Left ventricle myocardium inferior (tissue), 1 donor: ENCODE data around the gene RBM8A. TPM values are rescaled to one million over a fixed set of nuclear protein-coding genes. Genes with fewer than 3 reads are reported as not detected.

ENCODE experiments used
- DNase-seq: peaks from one replicate; pipeline ENCODE4 v3.0.0-alpha.2; 2020
- H3K27ac ChIP-seq: fragments of 200-600 bp; replicated peaks from 2 replicates; pipeline ENCODE4 v1.8.0; 2021
- H3K27me3 ChIP-seq: fragments of 200-600 bp; 2 replicates; pipeline ENCODE4 v1.8.0; 2021; ENCODE audit warnings: low read depth
- H3K36me3 ChIP-seq: fragments of 200-600 bp; 2 replicates; pipeline ENCODE4 v1.8.0; 2021
- H3K4me1 ChIP-seq: fragments of 200-600 bp; 2 replicates; pipeline ENCODE4 v1.8.0; 2021
- H3K4me3 ChIP-seq: fragments of 200-600 bp; 2 replicates; pipeline ENCODE4 v1.8.0; 2021; ENCODE audit warnings: mild to moderate bottlenecking, moderate library complexity
- H3K9me3 ChIP-seq: fragments of 200-600 bp; replicated peaks from 2 replicates; pipeline ENCODE4 v1.8.0; 2021
- intact Hi-C: fragments of 100-400 bp; cut with micrococcal nuclease; formaldehyde crosslinking; loops from one replicate; pipeline ENCODE4 v1.11.0; 2022
- total RNA-seq: library from RNA; stranded (reverse); fragmentation: NEBNext Ultra II Directional; extraction: Animal tissue kit (Norgen Biotek cat#: 25700); gene quantifications from one replicate; pipeline ENCODE4 v1.2.1, GENCODE V29; 2021
- TF ChIP-seq, protein P1 (sequence below): fragments of 200-600 bp; IDR thresholded peaks from 2 replicates; pipeline ENCODE4 v1.8.0; 2021; ENCODE audit warnings: antibody characterized with exemption, mild to moderate bottlenecking, borderline replicate concordance
- donor health status: DM: no; HTN: yes; CAD: no; lungs with severe emphysema.

RBM8A gene
- total RNA-seq, 1 donor from 2014 or later = 64.4 TPM

DNA sequence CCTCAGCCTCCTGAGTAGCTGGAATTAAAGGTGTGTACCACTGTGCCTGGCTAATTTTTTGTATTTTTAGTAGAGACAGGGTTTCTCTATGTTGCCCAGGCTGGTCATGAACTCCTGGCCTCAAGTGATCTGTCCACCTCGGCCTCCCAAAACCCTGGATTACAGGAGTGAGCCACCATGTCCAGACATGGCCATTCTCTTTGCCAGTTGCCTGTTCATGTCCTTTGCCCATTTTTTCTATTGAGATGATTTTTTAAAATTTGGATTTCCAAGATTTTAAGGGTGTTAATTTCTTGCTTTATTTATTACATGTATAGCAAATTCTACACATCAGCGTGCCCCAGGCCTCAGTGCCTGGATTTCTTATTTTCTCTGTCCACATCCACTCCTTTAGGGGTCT lies 40.0 kb upstream of the RBM8A start:
- no peaks in the 10 kb centered on the region for H3K27me3 ChIP-seq
- intact Hi-C loops = loop anchor here (10.0 kb wide), 1 partner anchor 112 kb away; the partner anchor contains the start of gene PIAS3
- TF ChIP-seq, protein P1, sequence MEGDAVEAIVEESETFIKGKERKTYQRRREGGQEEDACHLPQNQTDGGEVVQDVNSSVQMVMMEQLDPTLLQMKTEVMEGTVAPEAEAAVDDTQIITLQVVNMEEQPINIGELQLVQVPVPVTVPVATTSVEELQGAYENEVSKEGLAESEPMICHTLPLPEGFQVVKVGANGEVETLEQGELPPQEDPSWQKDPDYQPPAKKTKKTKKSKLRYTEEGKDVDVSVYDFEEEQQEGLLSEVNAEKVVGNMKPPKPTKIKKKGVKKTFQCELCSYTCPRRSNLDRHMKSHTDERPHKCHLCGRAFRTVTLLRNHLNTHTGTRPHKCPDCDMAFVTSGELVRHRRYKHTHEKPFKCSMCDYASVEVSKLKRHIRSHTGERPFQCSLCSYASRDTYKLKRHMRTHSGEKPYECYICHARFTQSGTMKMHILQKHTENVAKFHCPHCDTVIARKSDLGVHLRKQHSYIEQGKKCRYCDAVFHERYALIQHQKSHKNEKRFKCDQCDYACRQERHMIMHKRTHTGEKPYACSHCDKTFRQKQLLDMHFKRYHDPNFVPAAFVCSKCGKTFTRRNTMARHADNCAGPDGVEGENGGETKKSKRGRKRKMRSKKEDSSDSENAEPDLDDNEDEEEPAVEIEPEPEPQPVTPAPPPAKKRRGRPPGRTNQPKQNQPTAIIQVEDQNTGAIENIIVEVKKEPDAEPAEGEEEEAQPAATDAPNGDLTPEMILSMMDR = no peak
- H3K4me1 ChIP-seq = peaks cover 41% of the 10 kb centered on the region
- no peak for DNase-seq
- peaks cover 8% of the 10 kb centered on the region for H3K9me3 ChIP-seq
- no peak overlapping the region for H3K27ac ChIP-seq
- no peak overlapping the region for H3K4me3 ChIP-seq
- H3K36me3 ChIP-seq = peaks cover 8% of the 10 kb centered on the region

DNA sequence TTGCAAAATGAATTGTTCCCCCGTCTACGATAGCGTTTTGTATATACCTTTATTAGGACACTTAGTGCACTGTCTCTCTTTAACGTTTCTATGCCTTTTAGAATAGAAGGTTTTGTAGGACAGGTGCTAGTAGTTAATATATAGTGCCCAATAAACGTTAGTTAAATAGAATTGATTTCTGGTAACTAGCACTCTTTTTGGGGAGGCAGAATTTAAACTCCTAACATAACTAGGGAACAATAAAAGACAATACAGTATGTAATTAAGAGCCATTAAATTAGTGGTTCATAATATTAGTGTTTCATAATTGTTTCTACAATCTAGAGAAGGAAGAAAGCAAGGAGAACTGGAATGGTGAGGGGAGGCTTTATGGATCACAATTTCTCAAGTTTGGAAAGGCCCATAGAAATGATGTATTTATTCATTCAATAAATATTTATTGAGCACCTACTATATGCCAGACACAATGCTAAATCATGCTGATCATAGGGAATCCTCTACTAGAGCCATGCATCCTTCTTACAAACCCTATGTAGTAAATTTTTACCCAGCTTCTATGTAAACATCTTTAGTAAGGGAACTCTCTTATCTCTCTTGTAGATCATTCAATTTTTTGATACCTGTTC lies 37.9 kb upstream of the RBM8A start:
- H3K9me3 ChIP-seq = peaks cover 8% of the 10 kb centered on the region
- TF ChIP-seq, protein P1 = no peak
- no peak for DNase-seq
- peak overlapping the region; percentile 83 for H3K4me3 ChIP-seq
- no peaks in the 10 kb centered on the region for H3K27me3 ChIP-seq
- H3K4me1 ChIP-seq = peaks cover 62% of the 10 kb centered on the region
- H3K27ac ChIP-seq = peak overlapping the region; percentile 95
- intact Hi-C loops = loop anchor here (10.0 kb wide), 1 partner anchor 110 kb away; the partner anchor contains the start of gene PIAS3
- peaks cover 8% of the 10 kb centered on the region for H3K36me3 ChIP-seq

DNA sequence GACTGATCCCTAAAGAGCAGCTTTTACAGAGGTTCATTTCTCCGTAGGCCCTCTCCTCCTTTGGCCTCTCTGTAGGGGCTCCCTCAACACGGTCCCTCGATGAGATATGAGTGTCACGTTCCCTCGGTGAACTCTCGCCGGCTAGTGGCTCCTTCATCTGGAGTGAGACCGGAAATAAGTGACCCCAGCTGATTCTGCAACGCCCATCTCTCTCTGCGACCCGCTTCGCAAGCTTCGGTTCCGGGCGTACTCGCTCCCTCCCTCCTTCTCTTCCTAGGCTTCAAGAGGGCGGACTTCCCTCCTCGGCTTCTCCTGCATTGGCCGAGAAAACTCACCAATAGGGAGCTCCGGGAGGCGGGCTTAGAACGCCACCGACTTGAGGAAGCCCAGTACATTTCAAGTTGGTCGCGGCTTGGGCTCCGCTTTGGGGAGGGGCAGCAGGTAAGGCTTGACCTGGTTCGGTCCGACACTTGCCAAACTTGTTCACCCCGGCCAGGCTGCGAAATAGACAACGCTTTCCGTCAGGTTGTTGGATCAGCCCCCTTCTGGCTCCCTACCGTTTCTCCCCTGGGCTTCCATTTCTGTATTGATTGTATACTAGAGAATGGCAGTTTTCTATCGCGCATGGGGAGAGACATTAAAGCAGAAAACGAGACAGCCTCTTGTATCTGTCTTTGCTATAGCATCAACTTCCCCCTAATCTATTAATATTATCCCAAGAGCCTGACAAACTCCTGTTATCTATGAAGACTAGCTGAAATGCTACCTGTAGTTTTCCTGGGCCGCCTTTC lies 37.2 kb upstream of the RBM8A start, which contains the start of the genes ANKRD34A and POLR3GL:
ANKRD34A (minus strand) TSS at position 248 of the 791 bp plus-strand sequence. CDS start 2,816 bp downstream, outside the sequence.
POLR3GL (plus strand) TSS at position 363 of the 791 bp plus-strand sequence. CDS start 10,176 bp downstream, outside the sequence.
- TF ChIP-seq, protein P1 = no peak
- H3K4me3 ChIP-seq = peak within 1 kb of the TSS; percentile 83
- H3K4me1 ChIP-seq = peaks cover 69% of the 10 kb centered on the region
- intact Hi-C loops = loop anchor here (10.0 kb wide), 1 partner anchor 110 kb away; the partner anchor contains the start of gene PIAS3
- peaks cover 8% of the 10 kb centered on the region for H3K36me3 ChIP-seq
- H3K27ac ChIP-seq = peak within 1 kb of the TSS; percentile 95
- peaks cover 8% of the 10 kb centered on the region for H3K9me3 ChIP-seq
- DNase-seq = peak; percentile 96
- no peaks in the 10 kb centered on the region for H3K27me3 ChIP-seq

DNA sequence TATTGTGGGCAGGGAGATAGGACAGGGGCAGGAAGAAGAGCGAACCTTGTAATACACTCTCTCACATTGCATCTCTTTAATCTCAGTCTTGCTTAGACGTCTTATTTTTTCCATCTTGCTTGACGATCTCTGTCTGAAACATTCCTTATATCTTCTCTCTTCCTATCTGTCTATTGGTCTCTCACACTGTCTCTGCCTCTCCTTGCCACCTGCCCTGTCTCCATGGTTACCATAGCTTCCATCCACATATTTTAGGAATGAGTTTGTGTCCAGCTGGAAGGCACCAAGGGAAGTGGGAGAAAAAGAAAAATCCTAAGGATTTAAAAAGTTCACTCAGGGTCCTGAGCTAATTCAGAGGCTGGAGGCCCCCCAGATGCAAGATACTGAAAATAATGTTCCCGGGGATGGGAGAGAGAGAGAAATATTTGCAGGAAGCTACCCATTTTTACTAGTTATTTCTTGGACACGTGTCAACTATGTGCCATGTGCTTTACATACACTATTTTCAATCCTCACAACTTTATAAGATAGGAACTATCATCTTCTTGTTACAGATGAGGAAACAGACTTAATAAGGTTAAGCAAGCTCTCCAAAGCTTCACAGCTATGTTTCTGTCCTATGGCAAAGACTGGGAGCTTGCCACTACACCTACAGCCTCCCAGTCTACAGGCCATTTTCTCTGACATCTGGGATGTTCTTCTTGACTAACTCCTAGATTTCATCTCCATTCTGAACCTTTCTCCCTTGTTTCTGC lies 36.2 kb upstream of the RBM8A start:
- Histone ChIP-seq H3K27me3 (no peaks in the 10 kb centered on the region), H3K27ac (peak overlapping the region; percentile 95), H3K4me1 (peaks cover 76% of the 10 kb centered on the region), H3K9me3 (peaks cover 8% of the 10 kb centered on the region), H3K4me3 (peak overlapping the region; percentile 83), H3K36me3 (peaks cover 8% of the 10 kb centered on the region)
- TF ChIP-seq, protein P1 = no peak
- DNase-seq = no peak
- intact Hi-C loops = loop anchor here (10.0 kb wide), 1 partner anchor 109 kb away; the partner anchor contains the start of gene PIAS3
